Mucosa of descending colon (tissue), 3 donors: Measurements from ENCODE around the gene GAS7. TPM values are rescaled to one million over a fixed set of nuclear protein-coding genes. Genes with fewer than 3 reads are reported as not detected.
A peak's percentile ranks its signal among the peaks of the same experiment; 100 is the strongest.

Source experiments
- ATAC-seq: fragments of 200-7000 bp; cut with Tn5 transposase; one replicate; pipeline ENCODE4 v1.9.1; 2020; ENCODE audit warnings: mild to moderate bottlenecking, moderate library complexity
- DNase-seq, 3 donors: peaks; one replicate each; pipeline ENCODE4 v3.0.0-alpha.2; 2020
- H3K36me3 ChIP-seq: fragments of 200-600 bp; one replicate; pipeline ENCODE4 v1.8.0; 2021; ENCODE audit warnings: low read depth, mild to moderate bottlenecking
- H3K4me1 ChIP-seq: fragments of 200-600 bp; one replicate; pipeline ENCODE4 v1.8.0; 2021; ENCODE audit warnings: low read depth, mild to moderate bottlenecking
- H3K4me3 ChIP-seq: fragments of 200-600 bp; one replicate; pipeline ENCODE4 v1.8.0; 2021; ENCODE audit warnings: mild to moderate bottlenecking
- H3K9me3 ChIP-seq: fragments of 200-600 bp; one replicate; pipeline ENCODE4 v1.8.0; 2021; ENCODE audit warnings: mild to moderate bottlenecking
- CTCF ChIP-seq: fragments of 200-600 bp; IDR thresholded peaks from one replicate; pipeline ENCODE4 v1.8.0; 2022; ENCODE audit warnings: antibody characterized with exemption, mild to moderate bottlenecking
- intact Hi-C, 2 donors: fragments of 100-400 bp; cut with DNase I in 1 of 2; cut with micrococcal nuclease in 1 of 2; formaldehyde crosslinking; loops; one replicate each; pipeline versions ENCODE4 v1.11.0 to v1.11.1; 2022; cut with DNase I, micrococcal nuclease
- total RNA-seq, 3 donors: library from RNA; stranded (reverse); fragmentation: NEBNext Ultra II Directional in 2 of 3; extraction: Animal tissue kit (Norgen Biotek cat#: 25700) in 2 of 3; gene quantifications; one replicate each; pipeline versions ENCODE4 v1.2.1 to v1.2.4, GENCODE V29; 2021 to 2023
- donor health status: DM: no; HTN: no; CAD: no; lungs with moderate emphysema.
- donor health status: DM: no; HTN: no; CAD: no.
- donor health status: DM: no; HTN: yes; CAD: no.

GAS7 gene
- total RNA-seq, 3 donors from 2014 or later = 6.4 to 54.4 (median 21.6) TPM

- intact Hi-C loops = no loop called here
- H3K4me3 ChIP-seq = no peak overlapping the region
These were observed 2.0 kb downstream of the GAS7 start for GRCh38 chr17:10196384-10196895.

GRCh38 chr17:10195090-10195805 is 3.2 kb downstream of the GAS7 start:
- peaks cover 7% of the 10 kb centered on the region for H3K4me1 ChIP-seq
- DNase-seq (no peak), ATAC-seq (no peak)
- intact Hi-C loops = no loop called here
- H3K9me3 ChIP-seq = peaks cover 13% of the 10 kb centered on the region
- no peak overlapping the region for H3K4me3 ChIP-seq
- TF ChIP-seq CTCF = no peak
- H3K36me3 ChIP-seq = no peaks in the 10 kb centered on the region

More at GRCh38 chr17:10196384-10196895, 2.0 kb downstream of the GAS7 start:
- Histone ChIP-seq H3K36me3 (no peaks in the 10 kb centered on the region), H3K9me3 (peaks cover 13% of the 10 kb centered on the region), H3K4me1 (peaks cover 7% of the 10 kb centered on the region)
- DNase-seq = no peak
- no peak for TF ChIP-seq CTCF
- ATAC-seq = no peak

- no peak for DNase-seq
- TF ChIP-seq CTCF = no peak
- intact Hi-C loops = no loop called here
- Histone ChIP-seq H3K36me3 (no peaks in the 10 kb centered on the region), H3K4me3 (no peak overlapping the region), H3K9me3 (peaks cover 13% of the 10 kb centered on the region), H3K4me1 (peaks cover 7% of the 10 kb centered on the region)
- ATAC-seq = no peak
These were observed 4.8 kb downstream of the GAS7 start for GRCh38 chr17:10193632-10194031.

GRCh38 chr17:10192972-10193371 is 5.4 kb downstream of the GAS7 start:
- Histone ChIP-seq H3K4me3 (no peak overlapping the region), H3K4me1 (peaks cover 3% of the 10 kb centered on the region), H3K36me3 (no peaks in the 10 kb centered on the region), H3K9me3 (peaks cover 13% of the 10 kb centered on the region)
- no peak for DNase-seq
- peak; percentile 19 for ATAC-seq
- intact Hi-C loops = no loop called here
- no peak for TF ChIP-seq CTCF

GRCh38 chr17:10192461-10192860 is 5.9 kb downstream of the GAS7 start:
- no peak for TF ChIP-seq CTCF
- peaks cover 13% of the 10 kb centered on the region for H3K9me3 ChIP-seq
- ATAC-seq (no peak), DNase-seq (no peak)
- no peaks in the 10 kb centered on the region for H3K4me1 ChIP-seq
- intact Hi-C loops = no loop called here
- no peaks in the 10 kb centered on the region for H3K36me3 ChIP-seq
- H3K4me3 ChIP-seq = no peak overlapping the region
